ENCODE measurements around the gene TEX13D. TPM values are rescaled to one million over a fixed set of nuclear protein-coding genes. Genes with fewer than 3 reads are reported as not detected.

The TEX13D gene
- polyA plus RNA-seq, 1 of the 3 experiments (the other 2 are of a cell fraction) = not detected

GRCh38 chrX:124386401-124386800 is 53.9 kb downstream of the TEX13D start:
- Histone ChIP-seq H3K79me2 (ENCODE audit: insufficient read depth) (no peaks in the 10 kb centered on the region), H3F3A (replicated peaks; ENCODE audit: insufficient read depth) (no peaks in the 10 kb centered on the region), H3K27ac (ENCODE audit: low read depth in 2 of 2, low read length in 1 of 2) (no peak overlapping the region), H2AFZ (ENCODE audit: low read depth) (no peak overlapping the region), H3K4me2 (no peak overlapping the region), H3K4me3 (ENCODE audit: low read depth in 2 of 2, low read length in 1 of 2) (no peak overlapping the region), H4K20me1 (ENCODE audit: insufficient read depth) (no peaks in the 10 kb centered on the region), H3K27me3 (ENCODE audit: insufficient read depth) (no peaks in the 10 kb centered on the region), H3K36me3 (replicated peaks in 1 of 2; ENCODE audit: control insufficient read depth in 1 of 2, insufficient read depth in 2 of 2, low read length in 1 of 2) (no peaks in the 10 kb centered on the region), H3K9me3 (no peaks in the 10 kb centered on the region), H3K4me1 (ENCODE audit: control insufficient read depth in 1 of 2, insufficient read depth in 2 of 2, low read depth in 1 of 2, low read length in 1 of 2) (no peaks in the 10 kb centered on the region), H3K9ac (no peak overlapping the region), H3K9me2 (no peaks in the 10 kb centered on the region)
- POLR2A ChIA-PET = no interaction called here
- no peak for DNase-seq
- WGBS (ENCODE audit: low lambda C conversion rate) = 25% methylated on average over 5 of the region's 6 CpGs
- TF ChIP-seq EZH2phosphoT487 (IDR thresholded peaks at IDR 0.05; ENCODE audit: borderline replicate concordance, low read depth) = no peak
- TF ChIP-seq, protein P1, sequence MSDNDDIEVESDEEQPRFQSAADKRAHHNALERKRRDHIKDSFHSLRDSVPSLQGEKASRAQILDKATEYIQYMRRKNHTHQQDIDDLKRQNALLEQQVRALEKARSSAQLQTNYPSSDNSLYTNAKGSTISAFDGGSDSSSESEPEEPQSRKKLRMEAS (IDR thresholded peaks at IDR 0.05; ENCODE audit: low read depth) = no peak
- TF ChIP-seq POLR2AphosphoS5 (IDR thresholded peaks at IDR 0.05; ENCODE audit: low read depth, low read length) = no peak
- no peak for TF ChIP-seq FOXJ3 (CRISPR knock-in tag; IDR thresholded peaks at IDR 0.05)
- no peak for TF ChIP-seq ELF1 (IDR thresholded peaks at IDR 0.05)
- no peak for TF ChIP-seq MXI1 (IDR thresholded peaks at IDR 0.05; ENCODE audit: low read depth, low read length)
- TF ChIP-seq TCF12 (IDR thresholded peaks at IDR 0.05) = no peak
- CTCF ChIA-PET = interaction anchor here (1.1 to 1.2 kb wide), 2 partner anchors 10 to 16 kb away, joined by 3 to 5 read pairs; no protein-coding TSS in a partner anchor

Small RNA genes within 50 kb of the gene (small RNA-seq; reads per million reads assigned to genes)
- gene AL022718.1 = 0 to 0.13 (median 0) reads per million in 7 experiments

Other genes with a start within 250 kb of the TEX13D start
- not detected in 2 replicates for gene SH2D1A, start 13.9 kb downstream of the TEX13D start, polyA plus RNA-seq (2012; rRNA removed)